ENCODE data around the gene OR7A10.
"Not testable (repeated sequence)": the region's sequence is repeated elsewhere in the genome, so short reads cannot be mapped to it uniquely, and the experiment has no call there.

OR7A10 gene

GRCh38 chr19:14792250-14792649 lies 56.5 kb downstream of the OR7A10 start:
- DNase-seq: not testable (repeated sequence)

Data from NCI-H1436 treated with DMSO at 0.1 percent for 48 hours (cell line).